Liver (tissue), 2 donors: Measurements from ENCODE around the gene SLC16A5.
"Not testable (repeated sequence)": the region's sequence is repeated elsewhere in the genome, so short reads cannot be mapped to it uniquely, and the experiment has no call there.

Experiments
- GABPA ChIP-seq, 2 donors: IDR thresholded peaks in 1 of 2; conservative IDR thresholded peaks in 1 of 2; 2 replicates each; pipeline ENCODE4 v1.6.1; 2016; ENCODE audit warnings: antibody characterized with exemption in 2 of 2, mild to moderate bottlenecking in 1 of 2, moderate library complexity in 1 of 2
- SP1 ChIP-seq: IDR thresholded peaks from 2 replicates; pipeline ENCODE4 v1.6.1; 2018; ENCODE audit warnings: antibody characterized with exemption, mild to moderate bottlenecking
- donor health status: healthy.

GRCh38 chr17:75132018-75133000 lies 44.6 kb downstream of the SLC16A5 start:
- TF ChIP-seq GABPA (IDR thresholded peaks at IDR 0.05 in 1 of 2, conservative IDR thresholded peaks at IDR 0.05 in 1 of 2); SP1: not testable (repeated sequence)
